Keratinocyte (primary cell): Measurements from ENCODE around the gene MAPK8.

Source experiments
- EZH2 ChIP-seq: IDR thresholded peaks from one replicate; pipeline ENCODE4 v1.6.1; 2012; ENCODE audit warnings: inconsistent platforms, mild to moderate bottlenecking, low read length, moderate library complexity
- TF ChIP-seq, protein P1 (sequence below), 3 experiments: IDR thresholded peaks in 1 of 3; conservative IDR thresholded peaks in 1 of 3; optimal IDR thresholded peaks in 1 of 3; 2 replicates in 2 of 3; 3 replicates in 1 of 3; pipeline versions ENCODE3 to v1.5.1; 2011; ENCODE audit warnings: low read length in 3 of 3, mild to moderate bottlenecking in 3 of 3, moderate library complexity in 2 of 3, control low read depth in 1 of 3, inconsistent platforms in 1 of 3; ENCODE audit not compliant: insufficient read depth in 2 of 3; ENCODE audit errors: extremely low read depth in 1 of 3

DNA sequence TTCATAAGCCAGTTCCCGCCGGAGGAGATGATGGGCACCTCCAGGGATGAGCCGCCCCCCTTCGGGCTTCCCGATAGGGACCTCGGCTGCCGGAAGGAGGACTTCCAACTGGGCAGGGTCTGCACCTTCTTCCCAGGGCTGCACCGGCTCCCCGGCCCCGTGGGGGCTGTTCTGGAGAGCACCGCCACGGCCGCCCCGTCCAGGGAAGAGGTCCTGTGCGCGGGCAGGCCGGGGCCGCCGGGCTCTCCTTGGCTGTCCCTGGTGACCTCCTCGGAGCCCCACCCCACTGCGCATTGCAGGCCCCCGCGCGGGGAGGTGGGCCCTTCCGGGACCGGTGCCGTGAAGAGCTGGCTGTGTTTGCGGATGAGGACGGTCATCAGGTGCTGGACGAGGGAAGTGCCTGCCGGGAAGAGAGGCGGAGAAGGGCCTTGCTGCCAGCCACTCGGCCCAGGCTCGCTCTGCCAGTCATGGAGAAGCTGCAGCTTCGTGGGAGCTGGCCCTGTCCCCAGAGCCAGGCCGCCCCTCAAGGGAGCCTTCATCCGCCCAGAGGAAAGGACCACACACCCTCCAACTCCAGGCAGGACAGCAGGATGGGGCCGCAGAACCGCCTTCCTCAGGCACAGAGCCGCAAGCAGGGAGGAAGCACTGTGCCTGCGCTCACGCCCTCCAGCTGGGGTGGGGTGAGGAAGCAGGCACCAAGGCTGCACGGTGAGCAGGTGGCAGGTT, 144.4 kb downstream of the MAPK8 start:
- TF ChIP-seq, protein P1, sequence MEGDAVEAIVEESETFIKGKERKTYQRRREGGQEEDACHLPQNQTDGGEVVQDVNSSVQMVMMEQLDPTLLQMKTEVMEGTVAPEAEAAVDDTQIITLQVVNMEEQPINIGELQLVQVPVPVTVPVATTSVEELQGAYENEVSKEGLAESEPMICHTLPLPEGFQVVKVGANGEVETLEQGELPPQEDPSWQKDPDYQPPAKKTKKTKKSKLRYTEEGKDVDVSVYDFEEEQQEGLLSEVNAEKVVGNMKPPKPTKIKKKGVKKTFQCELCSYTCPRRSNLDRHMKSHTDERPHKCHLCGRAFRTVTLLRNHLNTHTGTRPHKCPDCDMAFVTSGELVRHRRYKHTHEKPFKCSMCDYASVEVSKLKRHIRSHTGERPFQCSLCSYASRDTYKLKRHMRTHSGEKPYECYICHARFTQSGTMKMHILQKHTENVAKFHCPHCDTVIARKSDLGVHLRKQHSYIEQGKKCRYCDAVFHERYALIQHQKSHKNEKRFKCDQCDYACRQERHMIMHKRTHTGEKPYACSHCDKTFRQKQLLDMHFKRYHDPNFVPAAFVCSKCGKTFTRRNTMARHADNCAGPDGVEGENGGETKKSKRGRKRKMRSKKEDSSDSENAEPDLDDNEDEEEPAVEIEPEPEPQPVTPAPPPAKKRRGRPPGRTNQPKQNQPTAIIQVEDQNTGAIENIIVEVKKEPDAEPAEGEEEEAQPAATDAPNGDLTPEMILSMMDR (optimal IDR thresholded peaks at IDR 0.05 in 1 of 3, IDR thresholded peaks at IDR 0.05 in 1 of 3, conservative IDR thresholded peaks at IDR 0.05 in 1 of 3; ENCODE audit: extremely low read depth in 1 of 3, insufficient read depth in 2 of 3, low read length in 3 of 3), result no peak
- no peak for TF ChIP-seq EZH2
